Stimulated activated naive CD8-positive, alpha-beta T cell treated with anti-CD3 and anti-CD28 coated beads, Interleukin-15, amount 100 ng/mL, for 72 hours (primary cell): Measurements from ENCODE around the gene NPSR1.

ENCODE experiments used
- ATAC-seq: fragments of 150-1000 bp; cut with Tn5 transposase; 2 replicates; pipeline ENCODE4 v1.10.0; 2021; ENCODE audit warnings: mild to moderate bottlenecking, moderate library complexity
- DNase-seq, 2 donors: peaks; one replicate each; pipeline ENCODE4 v3.0.0; 2021 to 2022
- H3K27ac Mint-ChIP-seq, 2 donors: one replicate each; pipeline ENCODE4 v1.8.0; 2022; ENCODE audit warnings: mild to moderate bottlenecking in 2 of 2, mixed read lengths in 2 of 2, moderate library complexity in 2 of 2
- H3K27me3 Mint-ChIP-seq: one replicate; pipeline ENCODE4 v1.8.0; 2022; ENCODE audit warnings: mixed read lengths
- H3K4me1 Mint-ChIP-seq: one replicate; pipeline ENCODE4 v1.8.0; 2022; ENCODE audit warnings: mild to moderate bottlenecking, mixed read lengths
- H3K4me3 Mint-ChIP-seq, 2 donors: one replicate each; pipeline ENCODE4 v1.8.0; 2022; ENCODE audit warnings: mild to moderate bottlenecking in 2 of 2, mixed read lengths in 2 of 2, moderate library complexity in 1 of 2
- H3K9me3 Mint-ChIP-seq, 2 donors: one replicate each; pipeline ENCODE4 v1.8.0; 2022; ENCODE audit warnings: mixed read lengths in 2 of 2

NPSR1 gene

DNA sequence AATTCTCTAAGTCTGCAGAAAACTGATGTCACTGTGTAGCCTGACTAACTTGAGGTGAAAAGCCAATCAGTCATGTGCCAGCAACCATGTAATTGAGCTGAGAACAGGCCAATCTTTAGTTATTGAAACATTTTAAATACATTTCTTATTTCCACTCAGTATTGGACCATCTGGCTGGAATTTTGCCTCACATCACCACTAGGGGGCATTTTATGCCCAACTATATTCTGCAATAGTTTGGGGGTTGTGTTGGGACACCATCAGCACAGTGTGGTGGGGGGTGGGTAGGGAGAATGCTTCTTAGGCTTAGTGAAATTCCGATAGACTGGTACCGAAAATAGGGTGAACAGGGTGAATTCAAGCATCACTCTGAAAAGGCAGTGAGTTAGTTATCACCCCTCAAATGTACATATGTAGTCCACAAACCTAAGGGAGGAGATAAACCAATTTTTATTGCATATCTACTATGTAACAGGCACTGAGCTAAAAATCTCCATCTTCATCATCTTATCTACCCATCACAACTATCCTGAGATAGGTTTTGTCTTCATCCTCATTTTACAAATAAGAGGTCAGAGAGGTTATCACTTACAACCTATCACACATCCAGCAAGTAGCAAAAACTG is 17.8 kb downstream of the NPSR1 start:
- no peak overlapping the region for H3K27ac Mint-ChIP-seq
- DNase-seq: peak in 1 of 2 donors; percentile 17
- H3K27me3 Mint-ChIP-seq: no peaks in the 10 kb centered on the region
- no peaks in the 10 kb centered on the region for H3K4me1 Mint-ChIP-seq
- no peak overlapping the region for H3K4me3 Mint-ChIP-seq
- H3K9me3 Mint-ChIP-seq: no peaks in the 10 kb centered on the region
- no peak for ATAC-seq

GRCh38 chr7:34677491-34677890 is 19.5 kb downstream of the NPSR1 start:
- ATAC-seq: no peak
- Mint-ChIP-seq H3K4me1 (no peaks in the 10 kb centered on the region), H3K27ac (no peak overlapping the region), H3K9me3 (no peaks in the 10 kb centered on the region), H3K27me3 (no peaks in the 10 kb centered on the region), H3K4me3 (no peak overlapping the region)
- no peak for DNase-seq

GRCh38 chr7:34687529-34687928 is 29.5 kb downstream of the NPSR1 start:
- DNase-seq: no peak
- Mint-ChIP-seq H3K9me3 (peaks cover 6 to 18% of the 10 kb centered on the region in 2 donors), H3K4me3 (no peak overlapping the region), H3K27ac (no peak overlapping the region), H3K27me3 (peaks cover 14% of the 10 kb centered on the region), H3K4me1 (no peaks in the 10 kb centered on the region)
- no peak for ATAC-seq

- no peak for ATAC-seq
- DNase-seq: no peak
- H3K4me3 Mint-ChIP-seq: no peak overlapping the region
- H3K9me3 Mint-ChIP-seq: peaks cover 20 to 35% of the 10 kb centered on the region in 2 donors
- no peak overlapping the region for H3K27ac Mint-ChIP-seq
- H3K4me1 Mint-ChIP-seq: no peaks in the 10 kb centered on the region
- H3K27me3 Mint-ChIP-seq: no peaks in the 10 kb centered on the region
These were observed 38.4 kb downstream of the NPSR1 start for GRCh38 chr7:34696415-34696814.

DNA sequence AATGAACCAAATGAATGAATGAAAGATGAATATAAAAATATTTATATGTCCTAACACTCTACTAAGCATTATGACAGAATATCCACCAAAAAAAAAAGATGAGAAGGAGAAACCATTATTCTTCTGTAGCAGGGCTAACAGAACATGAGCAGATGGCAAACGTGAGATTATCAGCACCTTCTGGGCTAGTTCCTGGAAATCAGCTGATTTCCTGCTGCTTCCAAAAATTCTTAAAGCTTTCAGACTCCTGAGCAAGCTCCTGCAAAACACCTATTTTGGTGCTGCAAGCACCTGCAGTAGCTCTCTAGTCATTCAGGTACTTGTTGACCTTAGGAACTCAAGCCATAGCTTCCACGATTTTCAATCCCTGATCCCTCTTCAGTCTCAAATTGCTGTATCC is 51.8 kb downstream of the NPSR1 start:
- H3K4me3 Mint-ChIP-seq: no peak overlapping the region
- no peaks in the 10 kb centered on the region for H3K4me1 Mint-ChIP-seq
- ATAC-seq (no peak), DNase-seq (no peak)
- H3K9me3 Mint-ChIP-seq: no peaks in the 10 kb centered on the region
- no peak overlapping the region for H3K27ac Mint-ChIP-seq
- H3K27me3 Mint-ChIP-seq: peaks cover 6% of the 10 kb centered on the region

GRCh38 chr7:34718867-34719266 is 60.8 kb downstream of the NPSR1 start:
- peak; percentile 61 for ATAC-seq
- no peak for DNase-seq
- Mint-ChIP-seq H3K27me3 (no peaks in the 10 kb centered on the region), H3K4me1 (peaks cover 5% of the 10 kb centered on the region), H3K27ac (no peak overlapping the region), H3K4me3 (no peak overlapping the region), H3K9me3 (no peaks in the 10 kb centered on the region)

- DNase-seq: no peak
- H3K27ac Mint-ChIP-seq: no peak overlapping the region
- H3K4me3 Mint-ChIP-seq: no peak overlapping the region
- no peaks in the 10 kb centered on the region for H3K9me3 Mint-ChIP-seq
- H3K4me1 Mint-ChIP-seq: peaks cover 11% of the 10 kb centered on the region
- ATAC-seq: no peak
- H3K27me3 Mint-ChIP-seq: no peaks in the 10 kb centered on the region
These were observed 61.6 kb downstream of the NPSR1 start for GRCh38 chr7:34719636-34720035.

GRCh38 chr7:34720289-34720688 is 62.3 kb downstream of the NPSR1 start:
- H3K27ac Mint-ChIP-seq: no peak overlapping the region
- ATAC-seq (no peak), DNase-seq (no peak)
- no peaks in the 10 kb centered on the region for H3K9me3 Mint-ChIP-seq
- no peaks in the 10 kb centered on the region for H3K27me3 Mint-ChIP-seq
- peaks cover 12% of the 10 kb centered on the region for H3K4me1 Mint-ChIP-seq
- no peak overlapping the region for H3K4me3 Mint-ChIP-seq

DNA sequence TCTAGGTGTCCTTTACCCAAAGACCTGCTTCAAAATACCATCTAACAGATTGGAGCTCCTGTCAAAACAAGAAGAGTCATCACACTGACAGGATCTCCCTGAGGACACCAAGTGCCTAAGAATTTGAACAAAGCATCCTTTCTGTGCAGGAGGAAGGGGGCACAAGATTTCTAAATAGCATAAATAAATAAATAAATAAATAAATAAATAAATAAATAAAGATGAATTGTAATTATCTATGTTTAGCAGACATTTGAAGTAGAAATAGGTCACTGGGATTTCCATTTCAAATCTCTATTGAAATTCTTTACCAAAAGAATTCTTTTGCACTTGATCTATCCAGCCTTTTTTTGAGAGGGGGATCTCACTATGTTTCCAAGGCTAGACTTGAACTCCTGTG is 65.3 kb downstream of the NPSR1 start:
- Mint-ChIP-seq H3K27me3 (no peaks in the 10 kb centered on the region), H3K4me1 (peaks cover 12% of the 10 kb centered on the region), H3K4me3 (no peak overlapping the region), H3K27ac (no peak overlapping the region), H3K9me3 (no peaks in the 10 kb centered on the region)
- ATAC-seq (no peak), DNase-seq (no peak)

DNA sequence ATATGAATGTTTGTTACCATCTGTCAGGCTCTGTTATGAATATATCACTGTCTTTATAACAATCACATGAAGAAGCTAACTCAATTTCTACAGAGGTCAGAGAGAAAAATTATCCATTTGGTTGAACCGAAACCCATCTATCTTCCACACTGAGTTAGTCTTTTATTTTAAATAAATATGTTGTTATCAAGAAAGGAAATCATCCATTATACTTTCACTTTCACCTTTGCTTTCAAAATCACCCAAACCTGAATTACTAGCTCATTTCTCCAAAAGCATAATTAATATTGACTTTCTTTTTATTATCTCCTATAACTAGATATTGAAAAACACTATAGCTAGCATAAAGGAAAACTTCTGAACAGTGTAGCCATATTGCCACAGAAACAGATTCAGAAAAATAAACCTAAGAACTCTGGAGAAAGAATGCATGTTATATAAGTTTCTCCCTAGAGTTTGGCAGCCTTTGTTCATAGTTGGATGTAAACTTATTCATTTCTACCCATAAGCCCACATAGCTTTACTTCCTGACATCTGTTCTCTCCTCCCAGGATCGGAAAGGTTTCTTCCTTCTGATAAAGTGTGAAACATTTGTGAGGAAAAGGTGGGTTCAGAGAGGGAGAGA is 66.0 kb downstream of the NPSR1 start:
- peak overlapping the region in 1 of 2 donors; percentile 2 for H3K4me3 Mint-ChIP-seq
- H3K9me3 Mint-ChIP-seq: no peaks in the 10 kb centered on the region
- H3K4me1 Mint-ChIP-seq: peaks cover 8% of the 10 kb centered on the region
- ATAC-seq: no peak
- DNase-seq: no peak
- H3K27ac Mint-ChIP-seq: peak overlapping the region; percentile 63 to 84
- no peaks in the 10 kb centered on the region for H3K27me3 Mint-ChIP-seq

DNA sequence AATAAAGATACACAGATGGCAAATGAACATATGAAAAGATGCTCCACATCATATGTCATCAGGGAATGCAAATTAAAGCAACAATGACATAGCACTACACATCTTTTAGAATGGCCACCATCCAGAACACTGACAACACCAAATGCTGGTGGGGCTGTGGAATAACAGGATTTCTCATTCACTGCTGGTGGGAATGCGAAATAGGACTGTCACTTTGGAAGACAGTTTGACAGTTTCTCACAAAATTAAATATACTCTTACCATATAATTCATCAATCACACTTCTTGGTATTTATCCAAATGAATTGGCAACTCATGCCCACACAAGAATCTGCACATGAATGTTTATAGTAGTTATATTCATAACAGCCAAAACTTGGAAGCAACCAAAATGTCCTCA is 68.2 kb downstream of the NPSR1 start:
- H3K4me3 Mint-ChIP-seq: no peak overlapping the region
- ATAC-seq (no peak), DNase-seq (no peak)
- no peaks in the 10 kb centered on the region for H3K9me3 Mint-ChIP-seq
- H3K27ac Mint-ChIP-seq: no peak overlapping the region
- H3K27me3 Mint-ChIP-seq: no peaks in the 10 kb centered on the region
- peaks cover 7% of the 10 kb centered on the region for H3K4me1 Mint-ChIP-seq

GRCh38 chr7:34727464-34727995 is 69.5 kb downstream of the NPSR1 start:
- Mint-ChIP-seq H3K27me3 (no peaks in the 10 kb centered on the region), H3K9me3 (no peaks in the 10 kb centered on the region), H3K27ac (no peak overlapping the region), H3K4me3 (no peak overlapping the region), H3K4me1 (peaks cover 7% of the 10 kb centered on the region)
- DNase-seq: no peak
- ATAC-seq: no peak

- peaks cover 7% of the 10 kb centered on the region for H3K4me1 Mint-ChIP-seq
- ATAC-seq: no peak
- no peak overlapping the region for H3K4me3 Mint-ChIP-seq
- no peaks in the 10 kb centered on the region for H3K9me3 Mint-ChIP-seq
- no peaks in the 10 kb centered on the region for H3K27me3 Mint-ChIP-seq
- DNase-seq: no peak
- H3K27ac Mint-ChIP-seq: no peak overlapping the region
These were observed 70.1 kb downstream of the NPSR1 start for GRCh38 chr7:34728156-34728555.

DNA sequence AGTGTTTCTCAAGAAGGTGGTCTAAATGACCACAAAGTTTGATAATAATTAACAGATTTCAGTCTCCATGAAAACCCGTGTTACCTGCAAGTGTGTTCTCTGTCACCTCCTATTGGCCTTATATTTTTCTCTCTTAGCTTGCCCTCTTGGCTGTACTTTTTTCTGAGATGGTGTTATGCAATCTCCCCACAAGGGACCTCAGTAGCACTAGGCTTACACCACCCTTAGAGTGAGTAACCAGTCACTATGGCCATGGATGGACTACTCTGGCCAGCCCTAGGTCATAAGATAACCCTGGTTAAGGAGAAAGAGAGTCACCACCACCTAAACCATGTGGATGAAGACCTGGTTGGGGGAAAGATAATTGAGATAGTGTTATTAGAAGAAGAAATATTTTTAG is 76.8 kb downstream of the NPSR1 start:
- Mint-ChIP-seq H3K27ac (no peak overlapping the region), H3K4me1 (no peaks in the 10 kb centered on the region), H3K4me3 (no peak overlapping the region), H3K27me3 (peaks cover 9% of the 10 kb centered on the region), H3K9me3 (no peaks in the 10 kb centered on the region)
- ATAC-seq (no peak), DNase-seq (no peak)

DNA sequence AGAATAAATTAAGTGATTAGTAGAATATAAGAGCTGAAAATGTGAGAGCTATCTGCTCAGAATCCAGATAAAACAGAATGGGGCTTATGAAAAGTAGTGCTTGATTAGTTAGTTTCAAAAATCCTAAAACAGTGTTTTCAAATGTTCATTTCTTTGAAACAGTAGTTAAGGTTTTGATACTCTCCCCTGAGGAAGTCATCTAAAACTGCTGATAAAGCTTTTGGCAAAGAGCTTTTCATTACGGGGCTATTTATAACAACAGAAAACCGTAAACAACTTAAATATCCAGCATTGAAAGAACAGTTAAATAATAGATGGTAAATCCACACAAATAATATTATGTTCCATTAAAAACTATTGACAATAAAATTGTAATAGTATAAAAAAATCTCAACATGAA is 77.5 kb downstream of the NPSR1 start:
- DNase-seq (no peak), ATAC-seq (no peak)
- Mint-ChIP-seq H3K27me3 (peaks cover 9% of the 10 kb centered on the region), H3K27ac (no peak overlapping the region), H3K4me1 (no peaks in the 10 kb centered on the region), H3K4me3 (no peak overlapping the region), H3K9me3 (no peaks in the 10 kb centered on the region)

DNA sequence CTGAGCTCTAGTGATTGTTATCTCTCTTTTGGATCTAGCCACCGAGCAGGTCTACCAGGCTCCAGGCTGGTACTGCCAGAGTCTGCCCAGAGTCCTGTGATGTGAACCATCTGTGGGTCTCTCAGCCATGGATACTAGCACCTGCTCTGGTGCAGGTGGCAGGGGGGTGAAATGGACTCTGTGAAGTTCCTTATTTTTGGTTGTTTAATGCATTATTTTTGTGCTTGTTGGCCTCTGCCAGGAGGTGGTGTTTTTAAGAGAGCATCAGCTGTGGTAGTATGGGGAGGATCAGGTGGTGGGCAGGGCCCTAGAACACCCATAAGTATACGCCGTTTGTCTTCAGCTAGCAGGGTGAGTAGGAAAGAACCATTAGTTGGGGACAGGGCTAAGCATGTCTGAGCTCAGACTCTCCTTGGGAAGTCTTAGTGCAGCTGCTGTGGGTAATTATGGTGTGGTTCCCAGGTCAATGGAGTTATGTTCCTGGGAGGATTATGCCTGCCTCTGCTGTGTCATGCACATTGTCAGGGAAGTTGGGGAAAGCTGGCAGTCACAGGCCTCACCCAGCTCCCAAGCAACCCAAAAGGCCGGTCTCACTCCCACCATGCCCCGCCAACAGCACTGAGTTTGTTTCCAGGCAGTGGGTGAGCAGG is 81.8 kb downstream of the NPSR1 start:
- DNase-seq (no peak), ATAC-seq (peak; percentile 20)
- Mint-ChIP-seq H3K27ac (no peak overlapping the region), H3K9me3 (peaks cover 0 to 4% of the 10 kb centered on the region in 2 donors), H3K27me3 (peaks cover 22% of the 10 kb centered on the region), H3K4me1 (no peaks in the 10 kb centered on the region), H3K4me3 (no peak overlapping the region)
